ENCODE data around the gene WFDC13. TPM values are rescaled to one million over a fixed set of nuclear protein-coding genes. Genes with fewer than 3 reads are reported as not detected.
"Not testable (repeated sequence)": the region's sequence is repeated elsewhere in the genome, so short reads cannot be mapped to it uniquely, and the experiment has no call there.

Gene WFDC13
- polyA plus RNA-seq, 3 donors, result not detected

DNA sequence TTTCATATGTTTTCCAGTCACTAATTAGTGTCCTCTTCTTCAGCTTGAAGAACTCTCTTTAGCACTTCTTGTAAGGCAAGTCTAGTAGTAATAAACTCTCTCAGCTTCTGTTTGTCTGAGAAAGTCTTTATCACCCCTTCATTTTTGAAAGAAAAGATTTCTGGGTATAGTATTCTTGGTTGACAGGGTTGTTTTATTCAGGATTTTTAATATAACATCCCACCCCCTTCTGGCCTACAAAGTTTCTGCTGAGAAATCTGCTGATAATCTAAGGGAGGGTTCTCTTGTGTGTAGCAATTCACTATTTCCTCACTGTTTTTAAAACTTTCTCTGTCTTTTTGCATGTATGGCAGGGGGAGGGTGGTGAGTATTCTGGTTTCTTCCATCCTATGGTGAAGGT lies 22.2 kb upstream of the WFDC13 start:
- no peaks in the 10 kb centered on the region for H3K4me1 Mint-ChIP-seq
- H3K27me3 ChIP-seq (ENCODE audit: control insufficient read depth in 2 of 2, insufficient read depth in 2 of 2, low read length in 2 of 2), result peaks cover 0 to 2% of the 10 kb centered on the region in 2 donors
- H3K4me3 Mint-ChIP-seq, result no peak overlapping the region
- no peak overlapping the region for H3K27ac ChIP-seq (ENCODE audit: low read depth in 1 of 2, low read length in 2 of 2)
- no peaks in the 10 kb centered on the region for H3K36me3 ChIP-seq (replicated peaks in 1 of 2; ENCODE audit: control insufficient read depth in 1 of 2, insufficient read depth in 2 of 2, low read length in 2 of 2)
- peaks cover 0 to 4% (median 2%) of the 10 kb centered on the region in 3 donors for H3K27me3 Mint-ChIP-seq (ENCODE audit: low read depth in 3 of 3)
- intact Hi-C loops (cut with micrococcal nuclease), result no loop called here
- no peaks in the 10 kb centered on the region for H3K4me1 ChIP-seq (ENCODE audit: control insufficient read depth in 1 of 2, insufficient read depth in 2 of 2, low read length in 2 of 2)
- H3K27ac Mint-ChIP-seq, result no peak overlapping the region
- H3K36me3 Mint-ChIP-seq, result no peaks in the 10 kb centered on the region
- no peak overlapping the region for H3K4me2 ChIP-seq (replicated peaks; ENCODE audit: extremely low read depth, low read length, poor library complexity, severe bottlenecking)
- no peak overlapping the region for H2AFZ ChIP-seq (ENCODE audit: insufficient read depth, low read depth, low read length, poor library complexity, severe bottlenecking)
- no peak for DNase-seq
- H3K9me3 ChIP-seq (replicated peaks in 1 of 2; ENCODE audit: control insufficient read depth in 1 of 2, insufficient read depth in 1 of 2, low read length in 2 of 2), result peaks cover 16 to 24% of the 10 kb centered on the region in 2 donors
- H3K9ac ChIP-seq (ENCODE audit: insufficient read depth, low read length, poor library complexity, severe bottlenecking), result no peak overlapping the region
- H3K79me2 ChIP-seq (ENCODE audit: insufficient read depth, low read length), result no peaks in the 10 kb centered on the region
- no peak for TF ChIP-seq CTCF (IDR thresholded peaks at IDR 0.05)
- no peaks in the 10 kb centered on the region for H4K20me1 ChIP-seq (ENCODE audit: insufficient read depth, low read length)
- H3K4me3 ChIP-seq (replicated peaks in 1 of 3; ENCODE audit: low read depth in 2 of 3, low read length in 3 of 3), result no peak overlapping the region
- H3K9me3 Mint-ChIP-seq, result peaks cover 10 to 27% (median 23%) of the 10 kb centered on the region in 7 donors

DNA sequence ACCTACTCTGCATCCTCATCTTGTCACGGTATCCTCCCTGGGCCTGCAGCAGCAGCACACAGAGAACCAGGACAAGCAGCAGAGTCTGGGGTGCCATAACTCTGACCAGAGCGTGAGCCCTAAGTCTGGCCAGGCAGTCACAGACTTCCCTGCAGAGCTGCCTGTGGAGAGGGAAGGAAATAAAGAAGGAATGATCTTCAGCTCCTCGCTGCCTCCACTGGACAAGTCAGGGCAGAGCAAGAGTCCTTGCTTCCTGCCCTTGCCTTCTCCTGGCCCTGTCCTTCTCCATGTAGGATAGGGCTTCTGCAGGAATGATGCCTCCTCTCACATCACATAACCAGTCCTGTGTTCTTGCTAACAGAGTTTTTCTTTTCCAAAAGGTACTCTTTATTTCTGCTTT lies 15.9 kb upstream of the WFDC13 start:
- Mint-ChIP-seq H3K36me3 (no peaks in the 10 kb centered on the region), H3K27me3 (ENCODE audit: low read depth in 3 of 3) (peaks cover 0 to 5% (median 2%) of the 10 kb centered on the region in 3 donors), H3K27ac (no peak overlapping the region), H3K9me3 (peaks cover 0 to 8% (median 3%) of the 10 kb centered on the region in 7 donors), H3K4me1 (no peaks in the 10 kb centered on the region), H3K4me3 (no peak overlapping the region)
- no peak for TF ChIP-seq CTCF (IDR thresholded peaks at IDR 0.05)
- Histone ChIP-seq H3K9me3 (replicated peaks in 1 of 2; ENCODE audit: control insufficient read depth in 1 of 2, insufficient read depth in 1 of 2, low read length in 2 of 2) (peaks cover 1 to 2% of the 10 kb centered on the region in 2 donors), H3K27me3 (ENCODE audit: control insufficient read depth in 2 of 2, insufficient read depth in 2 of 2, low read length in 2 of 2) (no peaks in the 10 kb centered on the region), H4K20me1 (ENCODE audit: insufficient read depth, low read length) (no peaks in the 10 kb centered on the region), H3K79me2 (ENCODE audit: insufficient read depth, low read length) (no peaks in the 10 kb centered on the region), H2AFZ (ENCODE audit: insufficient read depth, low read depth, low read length, poor library complexity, severe bottlenecking) (no peak overlapping the region), H3K36me3 (replicated peaks in 1 of 2; ENCODE audit: control insufficient read depth in 1 of 2, insufficient read depth in 2 of 2, low read length in 2 of 2) (no peaks in the 10 kb centered on the region), H3K4me3 (replicated peaks in 1 of 3; ENCODE audit: low read depth in 2 of 3, low read length in 3 of 3) (no peak overlapping the region), H3K9ac (ENCODE audit: insufficient read depth, low read length, poor library complexity, severe bottlenecking) (no peak overlapping the region), H3K27ac (ENCODE audit: low read depth in 1 of 2, low read length in 2 of 2) (no peak overlapping the region), H3K4me1 (ENCODE audit: control insufficient read depth in 1 of 2, insufficient read depth in 2 of 2, low read length in 2 of 2) (no peaks in the 10 kb centered on the region), H3K4me2 (replicated peaks; ENCODE audit: extremely low read depth, low read length, poor library complexity, severe bottlenecking) (no peak overlapping the region)
- no peak for DNase-seq
- WGBS (ENCODE audit: insufficient coverage), result 38% methylated on average over 2 of the region's 3 CpGs
- intact Hi-C loops (cut with micrococcal nuclease), result no loop called here

DNA sequence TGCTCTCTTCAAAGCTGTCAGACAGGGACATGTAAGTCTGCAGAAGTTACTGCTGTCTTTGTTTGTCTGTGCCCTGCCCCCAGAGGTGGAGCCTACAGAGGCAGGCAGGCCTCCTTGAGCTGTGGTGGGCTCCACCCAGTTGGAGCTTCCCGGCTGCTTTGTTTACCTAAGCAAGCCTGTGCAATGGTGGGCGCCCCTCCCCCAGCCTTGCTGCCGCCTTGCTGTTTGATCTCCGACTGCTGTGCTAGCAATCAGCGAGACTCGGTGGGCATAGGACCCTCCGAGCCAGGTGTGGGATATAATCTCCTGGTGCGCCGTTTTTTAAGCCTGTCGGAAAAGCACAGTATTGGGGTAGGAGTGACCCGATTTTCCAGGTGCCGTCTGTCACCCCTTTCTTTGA lies 8.5 kb upstream of the WFDC13 start:
- not testable (repeated sequence) for H3K27me3 Mint-ChIP-seq (ENCODE audit: low read depth in 3 of 3)

More for the DNA sequence above, 8.5 kb upstream of the WFDC13 start:
- H3K27ac ChIP-seq (ENCODE audit: low read depth in 1 of 2, low read length in 2 of 2); H4K20me1 ChIP-seq (ENCODE audit: insufficient read depth, low read length); H3K79me2 ChIP-seq (ENCODE audit: insufficient read depth, low read length); H3K9ac ChIP-seq (ENCODE audit: insufficient read depth, low read length, poor library complexity, severe bottlenecking); H3K4me1 ChIP-seq (ENCODE audit: control insufficient read depth in 1 of 2, insufficient read depth in 2 of 2, low read length in 2 of 2); H3K4me3 Mint-ChIP-seq; H3K27me3 ChIP-seq (ENCODE audit: control insufficient read depth in 2 of 2, insufficient read depth in 2 of 2, low read length in 2 of 2); H3K9me3 ChIP-seq (replicated peaks in 1 of 2; ENCODE audit: control insufficient read depth in 1 of 2, insufficient read depth in 1 of 2, low read length in 2 of 2); H3K36me3 Mint-ChIP-seq; H3K4me3 ChIP-seq (replicated peaks in 1 of 3; ENCODE audit: low read depth in 2 of 3, low read length in 3 of 3); intact Hi-C loops (cut with micrococcal nuclease); DNase-seq; H3K27ac Mint-ChIP-seq; H3K4me2 ChIP-seq (replicated peaks; ENCODE audit: extremely low read depth, low read length, poor library complexity, severe bottlenecking); H3K4me1 Mint-ChIP-seq; H3K36me3 ChIP-seq (replicated peaks in 1 of 2; ENCODE audit: control insufficient read depth in 1 of 2, insufficient read depth in 2 of 2, low read length in 2 of 2); H2AFZ ChIP-seq (ENCODE audit: insufficient read depth, low read depth, low read length, poor library complexity, severe bottlenecking): not testable (repeated sequence)
- H3K9me3 Mint-ChIP-seq, result peaks cover 3 to 12% (median 8%) of the 10 kb centered on the region in 7 donors
- 92% methylated on average over 10 of the region's 12 CpGs for whole genome bisulfite sequencing (ENCODE audit: insufficient coverage)

Measured in CD14-positive monocyte (primary cell).